A549 (cell line): ENCODE data around the gene SOX18. TPM values are rescaled to one million over a fixed set of nuclear protein-coding genes. Genes with fewer than 3 reads are reported as not detected.
A peak's percentile ranks its signal among the peaks of the same experiment; 100 is the strongest.
"Not testable (repeated sequence)": the region's sequence is repeated elsewhere in the genome, so short reads cannot be mapped to it uniquely, and the experiment has no call there.

ENCODE experiments used
- ATAC-seq, 2 experiments: fragments of 200-7000 bp in 1 of 2; fragments of >200 bp in 1 of 2; cut with Nextera tagmentation in 1 of 2; cut with Tn5 transposase in 1 of 2; 3 replicates each; pipeline versions ENCODE4 v1.8.0 to v1.9.1; 2018 to 2020; ENCODE audit warnings: mild to moderate bottlenecking in 1 of 2, moderate library complexity in 1 of 2
- CTCF ChIA-PET: fragments of 300-600 bp; sonication (Branson Sonifier 250); formaldehyde crosslinking; extraction: SDS; loops from one replicate; lab custom pipeline; 2021; ENCODE audit warnings: antibody characterized with exemption, inconsistent platforms; lab: Yijun Ruan, JAX
- POLR2A ChIA-PET: fragments of 350-600 bp; formaldehyde crosslinking; extraction: SDS; loops from one replicate; lab custom pipeline; 2021; ENCODE audit warnings: antibody characterized with exemption, inconsistent platforms; lab: Yijun Ruan, JAX
- DNase-seq, 2 experiments: peaks; one replicate each; pipeline versions ENCODE4 v3.0.0 to v3.0.0-alpha.2; 2011 to 2016; ENCODE audit warnings: low read depth in 1 of 2, low spot score in 1 of 2
- FAIRE-seq: peaks from 2 replicates; lab custom pipeline; 2011; peaks lifted over from hg19 to GRCh38; lab: Jason Lieb, UNC
- H3K27ac ChIP-seq, 2 experiments: fragments of >200 bp; sonication (Bioruptor Twin); formaldehyde crosslinking; 3 replicates each; pipeline ENCODE4 v1.5.1; 2016 to 2017
- H3K4me1 ChIP-seq: fragments of >200 bp; sonication (Bioruptor Twin); formaldehyde crosslinking; 3 replicates; pipeline ENCODE4 v1.6.1; 2016
- H3K4me2 ChIP-seq: fragments of >200 bp; sonication (Bioruptor Twin); formaldehyde crosslinking; 3 replicates; pipeline ENCODE4 v1.6.1; 2016
- H3K4me3 ChIP-seq: fragments of >200 bp; sonication (Bioruptor Twin); formaldehyde crosslinking; 3 replicates; pipeline ENCODE4 v1.5.1; 2016
- H3K9me3 ChIP-seq: fragments of >200 bp; sonication (Bioruptor Twin); formaldehyde crosslinking; 3 replicates; pipeline ENCODE4 v1.6.1; 2016
- BHLHE40 ChIP-seq: IDR thresholded peaks from 2 replicates; pipeline ENCODE4 v1.6.1; 2012; ENCODE audit warnings: low read depth, low read length, inconsistent platforms
- CBX8 ChIP-seq: fragments of 200-600 bp; sonication (generic); IDR thresholded peaks from 2 replicates; pipeline ENCODE4 v1.6.1; 2016
- CEBPB ChIP-seq, 2 experiments: fragments of >200 bp in 1 of 2; sonication (Bioruptor Twin) in 1 of 2; formaldehyde crosslinking in 1 of 2; IDR thresholded peaks; 2 replicates each; pipeline ENCODE4 v1.6.1; 2012 to 2016
- CHD4 ChIP-seq: fragments of 200-600 bp; sonication (generic); IDR thresholded peaks from 2 replicates; pipeline ENCODE4 v1.6.1; 2016; ENCODE audit warnings: antibody characterized with exemption, mild to moderate bottlenecking, borderline replicate concordance
- GATA3 ChIP-seq: IDR thresholded peaks from 2 replicates; pipeline ENCODE4 v1.6.1; 2012; ENCODE audit warnings: borderline replicate concordance
- HOXA7 ChIP-seq: fragments of 250-450 bp; sonication (Bioruptor Pico); IDR thresholded peaks from 2 replicates; pipeline ENCODE4 v1.5.0; 2020; ENCODE audit warnings: mild to moderate bottlenecking, moderate library complexity
- HOXB5 ChIP-seq: fragments of 250-450 bp; sonication (Bioruptor Pico); IDR thresholded peaks from 2 replicates; pipeline ENCODE4 v1.5.0; 2020; ENCODE audit warnings: mild to moderate bottlenecking, moderate library complexity
- MAFK ChIP-seq: fragments of 450-650 bp; IDR thresholded peaks from 2 replicates; pipeline ENCODE4 v1.6.1; 2014; ENCODE audit not compliant: partially characterized antibody
- MAZ ChIP-seq: fragments of 150-350 bp; IDR thresholded peaks from 2 replicates; pipeline ENCODE4 v1.6.1; 2014; ENCODE audit warnings: antibody characterized with exemption, low read depth, low read length, borderline replicate concordance
- RAD21 ChIP-seq, 2 experiments: fragments of >200 bp in 1 of 2; sonication (Bioruptor Twin) in 1 of 2; formaldehyde crosslinking in 1 of 2; IDR thresholded peaks in 1 of 2; conservative IDR thresholded peaks in 1 of 2; 2 replicates in 1 of 2; 3 replicates in 1 of 2; pipeline ENCODE4 v1.6.1; 2012 to 2018; ENCODE audit warnings: inconsistent platforms in 1 of 2
- RARB ChIP-seq: fragments of 250-450 bp; sonication (Bioruptor Pico); IDR thresholded peaks from 2 replicates; pipeline ENCODE4 v1.8.0; 2021; ENCODE audit warnings: mild to moderate bottlenecking, moderate library complexity
- RFX5 ChIP-seq: fragments of 450-650 bp; IDR thresholded peaks from 2 replicates; pipeline ENCODE4 v1.7.1; 2014; ENCODE audit warnings: antibody characterized with exemption, mild to moderate bottlenecking, moderate library complexity
- TP53 ChIP-seq: fragments of 250-450 bp; sonication (Bioruptor Pico); IDR thresholded peaks from 2 replicates; pipeline ENCODE4 v1.5.0; 2021; ENCODE audit warnings: mild to moderate bottlenecking, moderate library complexity
- ZNF302 ChIP-seq: fragments of 250-450 bp; sonication (Bioruptor Pico); IDR thresholded peaks from 2 replicates; pipeline ENCODE4 v1.9.0; 2021; ENCODE audit warnings: inconsistent platforms, mild to moderate bottlenecking, moderate library complexity
- WGBS: methylation state at CpG from one replicate; pipeline ENCODE4 v1.1.6; 2017; ENCODE audit errors: missing lambda C conversion rate; 5-methylcytosine and 5-hydroxymethylcytosine counted together
- polyA plus RNA-seq, 4 experiments: library from polyadenylated mRNA; depleted of rRNA in 3 of 4; stranded (reverse); fragments of >200 nt; fragmentation: RNase III in 1 of 4; extraction: RNeasy Plus Mini Kit Qiagen cat#74134 plus additional on column Dnase treatment in 1 of 4; gene quantifications; 2 replicates in 3 of 4; 3 replicates in 1 of 4; pipeline ENCODE4 v1.2.3, GENCODE V29; 2011 to 2017
- TF ChIP-seq, protein P1 (sequence below): fragments of 450-650 bp; IDR thresholded peaks from 2 replicates; pipeline ENCODE4 v1.6.1; 2014; ENCODE audit warnings: antibody characterized with exemption
- TF ChIP-seq, protein P2 (sequence below): fragments of 200-600 bp; sonication (generic); IDR thresholded peaks from 2 replicates; pipeline ENCODE4 v1.6.1; 2016; ENCODE audit warnings: antibody characterized with exemption, mild to moderate bottlenecking, moderate library complexity
- TF ChIP-seq, protein P3 (sequence below): fragments of 250-450 bp; sonication (Bioruptor Pico); IDR thresholded peaks from 2 replicates; pipeline ENCODE4 v1.5.0; 2021; ENCODE audit warnings: mild to moderate bottlenecking, moderate library complexity, borderline replicate concordance

Gene SOX18
- polyA plus RNA-seq, 2 of the 4 experiments (the other 2 are of a cell fraction), result 0.19 to 1.4 TPM

DNA sequence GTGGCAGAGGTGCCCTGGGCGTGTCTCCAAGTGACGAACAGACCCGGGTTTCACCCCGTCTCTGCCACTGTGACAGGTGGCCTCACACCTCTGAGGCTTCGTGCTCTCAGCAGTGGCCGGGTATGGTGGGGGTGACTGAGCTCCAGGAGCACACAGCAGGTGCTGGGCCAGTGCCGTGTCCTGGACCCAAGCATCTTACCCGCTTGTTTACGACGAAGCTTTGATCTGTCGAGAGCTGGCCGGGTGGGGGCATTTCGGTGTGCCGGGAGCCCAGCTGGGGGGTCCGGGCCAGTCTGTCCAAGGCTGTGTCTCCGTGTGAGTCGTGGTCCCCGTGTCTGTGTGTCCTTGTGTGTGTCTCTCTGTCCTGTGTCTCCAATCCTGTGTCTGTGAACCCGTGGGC lies 41.9 kb upstream of the SOX18 start:
- DNase-seq (no peak), ATAC-seq (no peak), FAIRE-seq (no peak)
- Histone ChIP-seq H3K4me3 (no peak overlapping the region), H3K4me1 (no peaks in the 10 kb centered on the region), H3K27ac (no peak overlapping the region), H3K9me3 (no peaks in the 10 kb centered on the region), H3K4me2 (no peak overlapping the region)
- WGBS, result 66% methylated on average over 18 of the region's 19 CpGs
- ChIA-PET POLR2A (no interaction called here), CTCF (interaction anchor here (0.7 to 3.7 kb wide), 5 partner anchors 9 to 29 kb away, joined by 3 to 29 read pairs (median 4); no protein-coding TSS in a partner anchor)
- no peak for TF ChIP-seq ZNF302 (CRISPR knock-in tag)
- no peak for TF ChIP-seq CBX8
- TF ChIP-seq, protein P1, sequence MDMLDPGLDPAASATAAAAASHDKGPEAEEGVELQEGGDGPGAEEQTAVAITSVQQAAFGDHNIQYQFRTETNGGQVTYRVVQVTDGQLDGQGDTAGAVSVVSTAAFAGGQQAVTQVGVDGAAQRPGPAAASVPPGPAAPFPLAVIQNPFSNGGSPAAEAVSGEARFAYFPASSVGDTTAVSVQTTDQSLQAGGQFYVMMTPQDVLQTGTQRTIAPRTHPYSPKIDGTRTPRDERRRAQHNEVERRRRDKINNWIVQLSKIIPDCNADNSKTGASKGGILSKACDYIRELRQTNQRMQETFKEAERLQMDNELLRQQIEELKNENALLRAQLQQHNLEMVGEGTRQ, result no peak
- no peak for TF ChIP-seq RFX5
- TF ChIP-seq HOXB5 (CRISPR knock-in tag), result no peak
- TF ChIP-seq BHLHE40, result no peak
- no peak for TF ChIP-seq GATA3
- TF ChIP-seq, protein P2, sequence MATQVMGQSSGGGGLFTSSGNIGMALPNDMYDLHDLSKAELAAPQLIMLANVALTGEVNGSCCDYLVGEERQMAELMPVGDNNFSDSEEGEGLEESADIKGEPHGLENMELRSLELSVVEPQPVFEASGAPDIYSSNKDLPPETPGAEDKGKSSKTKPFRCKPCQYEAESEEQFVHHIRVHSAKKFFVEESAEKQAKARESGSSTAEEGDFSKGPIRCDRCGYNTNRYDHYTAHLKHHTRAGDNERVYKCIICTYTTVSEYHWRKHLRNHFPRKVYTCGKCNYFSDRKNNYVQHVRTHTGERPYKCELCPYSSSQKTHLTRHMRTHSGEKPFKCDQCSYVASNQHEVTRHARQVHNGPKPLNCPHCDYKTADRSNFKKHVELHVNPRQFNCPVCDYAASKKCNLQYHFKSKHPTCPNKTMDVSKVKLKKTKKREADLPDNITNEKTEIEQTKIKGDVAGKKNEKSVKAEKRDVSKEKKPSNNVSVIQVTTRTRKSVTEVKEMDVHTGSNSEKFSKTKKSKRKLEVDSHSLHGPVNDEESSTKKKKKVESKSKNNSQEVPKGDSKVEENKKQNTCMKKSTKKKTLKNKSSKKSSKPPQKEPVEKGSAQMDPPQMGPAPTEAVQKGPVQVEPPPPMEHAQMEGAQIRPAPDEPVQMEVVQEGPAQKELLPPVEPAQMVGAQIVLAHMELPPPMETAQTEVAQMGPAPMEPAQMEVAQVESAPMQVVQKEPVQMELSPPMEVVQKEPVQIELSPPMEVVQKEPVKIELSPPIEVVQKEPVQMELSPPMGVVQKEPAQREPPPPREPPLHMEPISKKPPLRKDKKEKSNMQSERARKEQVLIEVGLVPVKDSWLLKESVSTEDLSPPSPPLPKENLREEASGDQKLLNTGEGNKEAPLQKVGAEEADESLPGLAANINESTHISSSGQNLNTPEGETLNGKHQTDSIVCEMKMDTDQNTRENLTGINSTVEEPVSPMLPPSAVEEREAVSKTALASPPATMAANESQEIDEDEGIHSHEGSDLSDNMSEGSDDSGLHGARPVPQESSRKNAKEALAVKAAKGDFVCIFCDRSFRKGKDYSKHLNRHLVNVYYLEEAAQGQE, result no peak
- TF ChIP-seq CEBPB (IDR thresholded peaks at IDR 0.05), result no peak

DNA sequence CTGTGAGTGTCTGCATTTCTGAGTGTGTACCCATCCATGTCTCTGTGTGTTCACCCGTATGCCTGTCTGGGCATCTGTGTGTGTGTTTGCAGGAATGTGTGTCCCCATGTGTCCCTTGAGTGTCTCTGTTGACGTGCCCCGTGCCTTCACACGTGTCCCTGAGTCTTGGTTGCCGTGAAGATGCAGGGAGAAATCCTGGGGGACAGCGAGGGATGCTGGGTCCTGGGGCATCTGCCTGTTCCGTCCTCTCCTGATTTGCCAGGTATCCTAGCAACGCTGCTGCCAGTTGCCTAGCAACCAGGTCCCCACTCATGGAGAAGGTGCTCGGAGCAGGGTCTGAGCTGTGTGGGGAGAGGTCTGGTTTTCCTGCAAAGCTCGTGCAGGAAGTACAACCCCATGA lies 40.7 kb upstream of the SOX18 start:
- Histone ChIP-seq H3K4me2 (no peak overlapping the region), H3K4me1 (no peaks in the 10 kb centered on the region), H3K9me3 (no peaks in the 10 kb centered on the region), H3K4me3 (no peak overlapping the region), H3K27ac (no peak overlapping the region)
- CTCF ChIA-PET, result interaction anchor here (1.0 to 3.7 kb wide), 6 partner anchors 9 to 552 kb away, joined by 3 to 29 read pairs (median 4); no protein-coding TSS in a partner anchor
- TF ChIP-seq MAFK (no peak), CHD4 (no peak), CBX8 (no peak), RAD21 (conservative IDR thresholded peaks at IDR 0.05 in 1 of 2, IDR thresholded peaks at IDR 0.05 in 1 of 2) (no peak), HOXA7 (CRISPR knock-in tag) (no peak), RARB (CRISPR knock-in tag) (no peak), MAZ (no peak), TP53 (no peak)
- TF ChIP-seq, protein P3, sequence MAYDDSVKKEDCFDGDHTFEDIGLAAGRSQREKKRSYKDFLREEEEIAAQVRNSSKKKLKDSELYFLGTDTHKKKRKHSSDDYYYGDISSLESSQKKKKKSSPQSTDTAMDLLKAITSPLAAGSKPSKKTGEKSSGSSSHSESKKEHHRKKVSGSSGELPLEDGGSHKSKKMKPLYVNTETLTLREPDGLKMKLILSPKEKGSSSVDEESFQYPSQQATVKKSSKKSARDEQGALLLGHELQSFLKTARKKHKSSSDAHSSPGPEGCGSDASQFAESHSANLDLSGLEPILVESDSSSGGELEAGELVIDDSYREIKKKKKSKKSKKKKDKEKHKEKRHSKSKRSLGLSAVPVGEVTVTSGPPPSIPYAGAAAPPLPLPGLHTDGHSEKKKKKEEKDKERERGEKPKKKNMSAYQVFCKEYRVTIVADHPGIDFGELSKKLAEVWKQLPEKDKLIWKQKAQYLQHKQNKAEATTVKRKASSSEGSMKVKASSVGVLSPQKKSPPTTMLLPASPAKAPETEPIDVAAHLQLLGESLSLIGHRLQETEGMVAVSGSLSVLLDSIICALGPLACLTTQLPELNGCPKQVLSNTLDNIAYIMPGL (CRISPR knock-in tag), result no peak
- TF ChIP-seq, protein P1, result no peak
- FAIRE-seq, result no peak
- 55% methylated on average over 9 of the region's 10 CpGs for WGBS
- POLR2A ChIA-PET, result no interaction called here
- DNase-seq, result no peak
- ATAC-seq, result no peak; a peak in 1 of 6 replicates

DNA sequence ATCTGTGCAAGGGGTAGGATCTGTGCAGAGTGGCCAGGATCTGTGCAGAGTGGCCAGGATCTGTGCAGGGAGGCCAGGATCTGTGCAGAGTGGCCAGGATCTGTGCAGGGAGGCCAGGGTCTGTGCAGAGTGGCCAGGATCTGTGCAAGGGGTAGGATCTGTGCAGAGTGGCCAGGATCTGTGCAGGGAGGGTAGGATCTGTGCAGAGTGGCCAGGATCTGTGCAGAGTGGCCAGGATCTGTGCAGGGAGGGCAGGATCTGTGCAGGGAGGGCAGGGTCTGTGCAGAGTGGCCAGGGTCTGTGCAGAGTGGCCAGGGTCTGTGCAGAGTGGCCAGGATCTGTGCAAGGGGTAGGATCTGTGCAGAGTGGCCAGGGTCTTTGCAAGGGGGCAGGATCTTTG lies 39.1 kb upstream of the SOX18 start:
- peak in 1 of 2 experiments; percentile 30; a peak in 2 of 6 replicates for ATAC-seq
- POLR2A ChIA-PET, H3K4me1 ChIP-seq, FAIRE-seq, H3K9me3 ChIP-seq, H3K4me3 ChIP-seq, H3K4me2 ChIP-seq, DNase-seq, H3K27ac ChIP-seq: not testable (repeated sequence)
- CTCF ChIA-PET, result interaction anchor here (1.1 to 3.7 kb wide), 4 partner anchors 12 to 32 kb away, joined by 3 to 29 read pairs (median 12); no protein-coding TSS in a partner anchor

DNA sequence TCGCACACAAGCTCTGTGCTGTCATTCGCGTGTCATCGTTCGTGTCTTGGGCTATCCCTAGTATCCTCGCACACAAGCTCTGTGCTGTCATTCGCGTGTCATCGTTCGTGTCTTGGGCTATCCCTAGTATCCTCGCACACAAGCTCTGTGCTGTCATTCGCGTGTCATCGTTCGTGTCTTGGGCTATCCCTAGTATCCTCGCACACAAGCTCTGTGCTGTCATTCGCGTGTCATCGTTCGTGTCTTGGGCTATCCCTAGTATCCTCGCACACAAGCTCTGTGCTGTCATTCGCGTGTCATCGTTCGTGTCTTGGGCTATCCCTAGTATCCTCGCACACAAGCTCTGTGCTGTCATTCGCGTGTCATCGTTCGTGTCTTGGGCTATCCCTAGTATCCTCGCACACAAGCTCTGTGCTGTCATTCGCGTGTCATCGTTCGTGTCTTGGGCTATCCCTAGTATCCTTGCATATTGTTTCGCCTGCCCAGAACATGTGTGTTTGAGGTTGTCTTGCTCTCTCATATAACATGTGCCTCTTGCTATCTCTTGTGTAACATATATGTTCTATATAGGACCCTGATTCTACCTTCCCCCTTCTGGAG lies 37.9 kb upstream of the SOX18 start:
- FAIRE-seq, ATAC-seq, H3K27ac ChIP-seq, POLR2A ChIA-PET, H3K4me2 ChIP-seq, DNase-seq, H3K9me3 ChIP-seq, H3K4me1 ChIP-seq, H3K4me3 ChIP-seq: not testable (repeated sequence)
- 85% methylated on average over 10 of the region's 36 CpGs for WGBS
- CTCF ChIA-PET, result interaction anchor here (1.1 to 9.1 kb wide), 3 partner anchors 25 to 34 kb away, joined by 3 to 121 read pairs (median 5); no protein-coding TSS in a partner anchor
